ENCODE results near the gene PTPN2.
A peak's percentile ranks its signal among the peaks of the same experiment; 100 is the strongest.

Gene PTPN2

DNA sequence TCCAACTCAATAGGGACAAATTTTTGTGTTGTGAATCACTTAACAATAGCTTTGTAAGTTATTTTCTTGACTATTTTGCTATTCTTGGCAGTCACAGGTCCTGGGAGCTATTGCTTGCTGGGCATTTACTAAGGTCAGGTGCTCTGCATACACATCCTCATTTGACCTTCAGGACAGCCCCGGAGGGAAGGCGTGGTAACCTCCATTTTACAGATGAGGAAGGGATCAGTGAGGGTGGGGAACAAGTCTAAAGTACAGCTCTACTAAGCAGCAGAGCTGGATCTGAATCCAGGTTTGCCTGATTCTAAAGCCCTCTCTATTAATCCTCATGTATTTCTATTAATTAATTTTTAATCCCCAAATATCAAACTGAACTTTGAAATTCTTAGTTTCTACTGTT lies 58.8 kb downstream of the PTPN2 start:
- DNase-seq (ENCODE audit: low spot score), result no peak

DNA sequence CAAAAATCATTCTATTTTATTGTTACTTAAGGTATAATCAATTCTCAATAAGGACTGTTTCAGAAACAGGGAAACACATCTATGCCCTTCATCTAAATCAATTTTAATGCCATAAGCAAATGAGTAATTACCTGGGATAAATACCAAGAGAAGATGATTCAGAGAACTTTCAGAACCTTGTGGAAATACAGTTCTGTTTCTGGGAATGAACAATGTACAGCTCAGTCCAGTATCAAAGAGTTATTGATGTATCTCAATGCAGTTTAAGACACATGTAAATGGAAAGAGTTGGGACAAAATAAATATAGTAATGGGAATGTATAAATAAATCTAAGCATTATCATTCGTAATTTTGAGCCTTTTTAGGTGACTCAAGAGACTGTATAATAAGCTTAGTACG lies 60.1 kb downstream of the PTPN2 start:
- no peak for DNase-seq (ENCODE audit: low spot score)

DNA sequence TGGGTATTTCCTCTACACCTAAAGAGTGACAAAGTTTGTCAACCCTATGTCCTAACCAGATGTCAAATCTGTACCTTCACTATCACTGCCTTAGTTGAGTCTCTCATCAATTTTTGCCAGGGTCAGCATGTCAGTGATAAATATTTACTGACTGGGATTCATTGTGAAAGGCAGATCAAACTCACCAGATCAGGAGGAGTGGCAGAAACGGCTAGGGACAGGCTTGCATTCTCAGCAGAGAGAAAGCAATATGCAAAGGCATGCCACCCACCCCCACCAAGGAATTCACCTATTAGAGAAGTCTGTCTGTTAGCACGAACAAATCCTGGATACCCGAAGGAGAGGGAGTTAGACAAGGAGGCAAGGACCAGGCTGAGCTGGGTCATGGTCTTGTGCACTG lies 62.6 kb downstream of the PTPN2 start:
- DNase-seq (ENCODE audit: low spot score), result no peak

DNA sequence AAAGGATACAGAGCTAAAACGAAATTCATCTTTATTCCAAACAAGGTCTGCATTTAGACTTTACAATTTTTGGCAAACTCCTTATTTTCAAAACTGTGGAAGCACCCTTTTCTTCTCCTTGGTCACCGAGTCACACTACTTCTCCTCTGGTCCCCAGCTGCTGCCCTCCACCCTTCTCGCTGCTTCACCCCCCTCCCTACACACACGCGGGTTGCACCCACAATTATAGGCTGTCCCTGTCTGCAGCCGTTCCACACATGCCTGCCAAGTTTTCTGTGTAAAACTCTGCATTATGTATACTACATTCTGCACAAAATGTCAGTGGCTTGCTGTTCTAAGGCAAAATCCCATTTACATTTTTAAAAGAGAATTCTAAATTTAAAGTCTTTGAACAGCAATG lies 63.5 kb downstream of the PTPN2 start:
- no peak for DNase-seq (ENCODE audit: low spot score)

DNA sequence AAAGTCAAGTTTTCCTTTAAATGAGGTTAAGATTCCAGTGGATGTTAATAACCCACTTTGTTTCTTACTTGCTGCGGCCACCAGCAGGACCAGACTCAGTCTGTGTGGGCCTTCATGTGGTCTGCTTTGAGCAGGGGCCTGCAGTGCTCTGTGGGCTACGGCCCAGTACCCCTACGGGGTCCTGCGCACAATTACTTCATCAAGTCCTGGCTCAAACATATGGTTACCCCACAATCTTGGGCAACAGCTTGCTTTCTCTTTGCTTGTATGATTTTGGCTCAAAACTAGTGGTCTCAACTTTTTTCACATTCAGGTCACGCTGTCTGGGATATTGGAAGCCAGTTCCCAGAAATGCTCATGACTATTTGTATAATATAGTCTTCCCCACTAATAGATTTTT lies 64.2 kb downstream of the PTPN2 start:
- no peak for DNase-seq (ENCODE audit: low spot score)

DNA sequence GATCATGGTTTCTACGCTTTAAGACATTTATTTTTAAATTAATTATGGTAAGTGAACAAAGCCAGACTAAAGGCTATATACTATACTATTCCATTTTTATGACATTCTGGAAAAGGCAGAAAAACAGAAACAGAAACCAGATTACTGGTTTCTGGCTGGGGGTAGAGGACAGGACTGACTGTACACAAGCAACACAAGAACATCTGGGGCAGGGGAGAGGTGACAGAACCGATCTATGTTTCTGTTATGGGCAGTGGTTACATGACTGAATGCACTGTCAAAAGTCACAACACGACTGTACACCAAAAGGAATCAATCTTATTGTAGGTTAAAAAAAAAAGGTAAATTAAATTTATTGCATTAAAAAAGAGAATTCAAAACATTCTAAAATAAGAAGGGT lies 64.7 kb downstream of the PTPN2 start:
- no peak for DNase-seq (ENCODE audit: low spot score)

DNA sequence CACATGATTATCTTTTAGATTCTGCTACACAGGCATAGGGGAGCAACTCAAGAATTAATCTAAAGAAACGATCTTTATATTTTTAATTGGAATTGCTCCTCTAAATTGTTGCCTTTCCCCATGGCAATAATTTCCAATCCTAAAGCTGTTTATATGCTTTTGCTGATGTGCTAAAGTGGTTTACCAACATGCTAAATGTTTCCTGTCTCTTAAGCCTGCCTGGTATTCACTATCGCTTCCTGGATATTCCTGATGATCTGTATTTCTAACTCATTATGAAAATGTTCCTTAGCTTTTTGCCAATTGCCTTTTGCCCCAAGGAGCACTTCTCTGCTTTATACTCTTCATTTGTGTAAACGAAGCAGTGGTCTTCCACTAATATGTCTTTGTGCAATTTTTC lies 65.8 kb downstream of the PTPN2 start:
- no peak for DNase-seq (ENCODE audit: low spot score)

DNA sequence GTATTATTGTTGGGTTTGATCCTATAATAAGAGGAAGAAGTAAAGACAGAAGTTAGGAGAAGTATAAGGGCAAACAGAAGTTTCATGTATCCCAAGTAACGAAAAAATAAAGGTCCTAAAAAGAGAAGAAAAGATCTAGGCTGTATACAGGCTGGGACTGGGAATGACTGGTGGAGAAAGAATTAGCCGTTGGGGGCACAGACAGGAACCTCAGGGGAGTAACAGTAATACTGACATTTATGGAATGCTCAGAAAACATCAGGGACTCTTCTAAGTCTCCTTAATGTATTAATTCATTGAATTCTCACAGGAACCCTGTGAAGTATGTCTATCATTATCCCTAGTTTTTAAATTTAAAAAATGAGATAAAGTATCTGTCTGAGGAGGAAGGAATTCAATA lies 67.6 kb downstream of the PTPN2 start:
- DNase-seq (ENCODE audit: low spot score), result no peak

DNA sequence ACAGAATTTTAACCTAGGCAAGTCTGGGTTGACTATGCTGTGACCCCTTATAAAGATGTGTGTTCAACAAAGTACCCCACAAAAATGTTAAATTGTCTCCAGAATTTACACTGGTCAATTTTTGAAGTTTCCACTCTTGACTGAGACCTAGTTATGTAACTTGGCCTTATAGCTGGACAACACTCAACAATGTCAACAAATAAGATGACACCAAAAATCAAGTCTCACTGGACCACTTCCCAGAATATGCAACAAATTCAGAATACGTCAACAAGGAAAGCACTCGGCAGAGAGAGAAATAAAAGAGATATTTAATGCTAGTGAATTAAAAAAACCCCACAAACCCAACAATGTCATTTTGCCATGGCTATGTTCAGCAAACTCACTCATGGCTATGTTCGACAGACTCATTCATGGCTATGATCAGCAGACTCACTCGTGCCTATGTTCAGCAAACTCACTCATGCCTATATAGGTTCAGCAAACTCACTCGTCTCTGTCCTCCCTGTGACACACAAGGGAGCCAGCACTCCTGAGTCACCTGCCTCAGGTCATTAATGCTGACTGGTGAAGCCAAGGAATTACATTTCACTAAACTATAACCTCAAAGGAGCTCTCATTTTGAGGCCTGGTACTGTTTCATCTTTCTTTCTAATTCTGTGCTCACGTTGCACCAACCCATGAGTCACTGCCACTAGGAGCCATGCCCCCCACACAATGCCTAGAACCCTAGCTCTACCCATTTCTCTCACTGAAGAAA lies 72.7 kb downstream of the PTPN2 start:
- DNase-seq (ENCODE audit: low spot score), result no peak

- no peak for DNase-seq (ENCODE audit: low spot score)
Observed at GRCh38 chr18:12803069-12803936, 80.7 kb downstream of the PTPN2 start.

GRCh38 chr18:12802538-12802937 lies 81.5 kb downstream of the PTPN2 start:
- DNase-seq (ENCODE audit: low spot score), result no peak

DNA sequence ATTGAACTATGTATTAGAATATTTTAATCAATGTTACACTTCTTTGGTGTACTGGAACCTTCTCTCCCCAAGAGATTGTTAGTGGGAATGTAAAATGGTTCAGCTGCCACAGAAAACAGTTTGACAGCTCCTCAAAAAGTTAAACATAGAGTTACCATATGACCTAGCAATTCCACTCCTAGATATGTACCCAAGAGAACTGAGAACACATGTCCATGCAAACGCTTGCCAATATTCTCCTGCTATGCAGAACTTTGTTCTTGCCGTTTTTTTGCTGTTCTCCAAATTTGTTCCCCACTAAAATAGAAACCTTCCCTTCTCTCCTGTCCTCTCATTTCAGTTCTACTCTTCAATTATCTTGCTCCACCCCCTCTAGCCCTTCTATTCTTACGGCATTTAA lies 87.6 kb downstream of the PTPN2 start:
- DNase-seq (ENCODE audit: low spot score), result no peak

DNA sequence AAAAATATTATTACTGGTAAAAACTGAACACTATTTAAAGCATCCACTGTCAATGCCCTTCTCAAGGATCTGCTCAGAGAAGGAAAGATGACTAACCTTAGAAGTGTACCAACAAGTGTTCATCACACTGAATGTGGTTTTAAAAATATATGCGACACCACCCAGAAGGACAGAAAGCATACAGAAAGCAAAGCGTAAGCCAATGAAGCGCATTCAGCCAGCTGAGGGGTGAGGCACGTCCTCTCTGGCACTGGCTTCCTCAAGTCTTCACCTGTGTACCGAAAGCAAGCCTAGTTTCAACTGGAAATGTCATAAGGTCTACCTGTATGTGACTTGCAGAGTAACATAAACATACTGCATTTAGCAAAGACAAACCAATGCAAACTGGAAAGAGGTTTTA lies 92.4 kb downstream of the PTPN2 start:
- no peak for DNase-seq (ENCODE audit: low spot score)

- no peak for DNase-seq (ENCODE audit: low spot score)
Observed at GRCh38 chr18:12786669-12787068, 97.4 kb downstream of the PTPN2 start.

DNA sequence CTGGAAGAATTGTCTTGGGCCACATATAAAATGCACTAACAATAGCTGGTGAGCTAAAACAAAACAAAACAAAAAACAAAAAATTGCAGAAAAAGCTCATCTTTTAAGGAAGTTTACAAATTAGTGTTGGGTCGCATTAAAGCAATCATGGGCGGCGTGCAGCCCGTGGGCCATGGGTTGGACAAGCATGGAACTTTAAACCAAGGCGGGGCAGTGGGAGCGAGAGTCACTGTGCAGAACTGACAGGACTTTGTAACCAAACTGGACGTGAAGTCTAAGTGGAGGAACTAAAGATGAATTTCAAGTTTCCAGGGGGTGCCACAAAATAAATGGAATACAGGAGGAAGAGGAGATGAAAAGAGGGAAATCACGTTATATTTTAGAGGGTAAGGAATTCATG lies 100.5 kb downstream of the PTPN2 start:
- DNase-seq (ENCODE audit: low spot score), result no peak

- DNase-seq (ENCODE audit: low spot score), result no peak
Observed at GRCh38 chr18:12782521-12782920, 101.5 kb downstream of the PTPN2 start.

- peak; percentile 36 for DNase-seq (ENCODE audit: low spot score)
Observed at GRCh38 chr18:12779456-12779855, 104.6 kb downstream of the PTPN2 start.

- peak; percentile 36 for DNase-seq (ENCODE audit: low spot score)
Observed at GRCh38 chr18:12779043-12779442, 105.0 kb downstream of the PTPN2 start.

- DNase-seq (ENCODE audit: low spot score), result peak; percentile 40
Observed at GRCh38 chr18:12777500-12777944, 106.5 kb downstream of the PTPN2 start.

DNA sequence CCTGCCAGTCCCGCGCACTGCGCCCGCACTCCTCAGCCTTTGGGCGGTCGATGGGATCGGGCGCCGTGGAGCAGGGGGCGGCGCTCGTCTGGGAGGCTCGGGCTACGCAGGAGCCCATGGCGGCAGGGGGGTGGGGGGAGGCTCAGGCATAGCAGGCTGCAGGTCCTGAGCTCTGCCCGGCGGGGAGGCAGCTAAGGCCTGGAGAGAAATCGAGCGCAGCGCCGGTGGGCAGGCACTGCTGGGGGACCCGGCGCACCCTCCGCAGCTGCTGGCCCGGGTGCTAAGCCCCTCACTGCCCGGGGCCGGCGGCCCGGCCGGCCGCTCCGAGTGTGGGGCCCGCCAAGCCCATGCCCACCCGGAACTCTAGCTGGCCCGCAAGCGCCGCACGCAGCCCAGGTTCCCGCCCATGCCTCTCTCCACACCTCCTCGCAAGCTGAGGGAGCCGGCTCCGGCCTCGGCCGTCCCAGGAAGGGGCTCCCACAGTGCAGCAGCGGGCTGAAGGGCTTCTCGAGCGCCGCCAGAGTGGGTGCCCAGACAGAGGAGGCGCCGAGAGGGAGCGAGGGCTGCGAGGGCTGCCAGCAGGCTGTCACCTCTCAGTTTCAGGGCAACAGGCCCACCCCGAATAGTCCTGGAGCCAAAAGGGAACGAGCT lies 107.1 kb downstream of the PTPN2 start:
- peak; percentile 46 for DNase-seq (ENCODE audit: low spot score)

- DNase-seq (ENCODE audit: low spot score), result peak; percentile 25
Observed at GRCh38 chr18:12776415-12776814, 107.6 kb downstream of the PTPN2 start.

- peak; percentile 12 for DNase-seq (ENCODE audit: low spot score)
Observed at GRCh38 chr18:12774982-12775381, 109.1 kb downstream of the PTPN2 start.

- peak; percentile 1 for DNase-seq (ENCODE audit: low spot score)
Observed at GRCh38 chr18:12773369-12773768, 110.7 kb downstream of the PTPN2 start.

Data from ecto neural progenitor cell (in vitro differentiated cells).